IPS-NIHi7 (cell line): Measurements from ENCODE around the gene INSIG1.

Source experiments
- DNase-seq: peaks from one replicate; pipeline ENCODE4 v3.0.0; 2012; ENCODE audit warnings: mixed read lengths; ENCODE audit errors: extremely low spot score

The INSIG1 gene

GRCh38 chr7:155303039-155303593, 5.4 kb downstream of the INSIG1 start:
- no peak for DNase-seq

GRCh38 chr7:155303897-155304296, 6.2 kb downstream of the INSIG1 start:
- DNase-seq = no peak

GRCh38 chr7:155305231-155305904, 7.7 kb downstream of the INSIG1 start:
- no peak for DNase-seq

- no peak for DNase-seq
These were observed 9.2 kb downstream of the INSIG1 start for GRCh38 chr7:155306673-155307470.

GRCh38 chr7:155308330-155309020, 10.8 kb downstream of the INSIG1 start:
- no peak for DNase-seq

- DNase-seq = no peak
These were observed 11.3 kb downstream of the INSIG1 start for GRCh38 chr7:155309021-155309338.

GRCh38 chr7:155310425-155311114, 12.9 kb downstream of the INSIG1 start:
- DNase-seq = no peak

- no peak for DNase-seq
These were observed 14.3 kb downstream of the INSIG1 start for GRCh38 chr7:155311826-155312537.

GRCh38 chr7:155312633-155313032, 15.0 kb downstream of the INSIG1 start:
- no peak for DNase-seq

- DNase-seq = no peak
These were observed 15.4 kb downstream of the INSIG1 start for GRCh38 chr7:155313096-155313495.

- DNase-seq = no peak
These were observed 18.3 kb downstream of the INSIG1 start for GRCh38 chr7:155315977-155316376.

GRCh38 chr7:155316427-155317113, 18.9 kb downstream of the INSIG1 start:
- no peak for DNase-seq

GRCh38 chr7:155317114-155317434, 19.4 kb downstream of the INSIG1 start:
- no peak for DNase-seq

GRCh38 chr7:155318245-155318644, 20.6 kb downstream of the INSIG1 start:
- no peak for DNase-seq

GRCh38 chr7:155322530-155322929, 24.9 kb downstream of the INSIG1 start:
- DNase-seq = no peak

GRCh38 chr7:155323001-155323638, 25.4 kb downstream of the INSIG1 start:
- DNase-seq = no peak

- DNase-seq = no peak
These were observed 26.6 kb downstream of the INSIG1 start for GRCh38 chr7:155324012-155324917.

GRCh38 chr7:155324918-155325235, 27.2 kb downstream of the INSIG1 start:
- no peak for DNase-seq

- DNase-seq = no peak
These were observed 28.7 kb downstream of the INSIG1 start for GRCh38 chr7:155326385-155326784.
